ENCODE measurements around the gene PPP1R14D.

DNA sequence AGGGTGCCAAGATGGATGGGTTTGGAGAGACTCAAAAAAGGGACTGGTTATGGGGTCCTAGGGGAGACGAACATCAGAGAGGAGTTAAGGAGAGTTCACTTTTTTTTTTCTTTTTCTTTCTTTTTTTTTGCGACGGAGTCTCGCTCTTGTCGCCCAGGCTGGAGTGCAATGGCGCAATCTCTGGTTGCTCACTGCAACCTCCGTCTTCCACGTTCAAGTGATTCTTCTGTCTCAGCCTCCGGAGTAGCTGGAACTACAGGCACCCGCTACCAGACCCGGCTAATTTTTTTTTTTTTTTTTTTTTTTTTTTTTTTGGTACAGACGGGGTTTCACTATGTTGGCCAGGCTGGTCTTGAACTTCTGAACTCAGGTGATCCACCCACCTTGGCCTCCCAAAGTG lies 16.5 kb upstream of the PPP1R14D start:
- TF ChIP-seq, protein P1, sequence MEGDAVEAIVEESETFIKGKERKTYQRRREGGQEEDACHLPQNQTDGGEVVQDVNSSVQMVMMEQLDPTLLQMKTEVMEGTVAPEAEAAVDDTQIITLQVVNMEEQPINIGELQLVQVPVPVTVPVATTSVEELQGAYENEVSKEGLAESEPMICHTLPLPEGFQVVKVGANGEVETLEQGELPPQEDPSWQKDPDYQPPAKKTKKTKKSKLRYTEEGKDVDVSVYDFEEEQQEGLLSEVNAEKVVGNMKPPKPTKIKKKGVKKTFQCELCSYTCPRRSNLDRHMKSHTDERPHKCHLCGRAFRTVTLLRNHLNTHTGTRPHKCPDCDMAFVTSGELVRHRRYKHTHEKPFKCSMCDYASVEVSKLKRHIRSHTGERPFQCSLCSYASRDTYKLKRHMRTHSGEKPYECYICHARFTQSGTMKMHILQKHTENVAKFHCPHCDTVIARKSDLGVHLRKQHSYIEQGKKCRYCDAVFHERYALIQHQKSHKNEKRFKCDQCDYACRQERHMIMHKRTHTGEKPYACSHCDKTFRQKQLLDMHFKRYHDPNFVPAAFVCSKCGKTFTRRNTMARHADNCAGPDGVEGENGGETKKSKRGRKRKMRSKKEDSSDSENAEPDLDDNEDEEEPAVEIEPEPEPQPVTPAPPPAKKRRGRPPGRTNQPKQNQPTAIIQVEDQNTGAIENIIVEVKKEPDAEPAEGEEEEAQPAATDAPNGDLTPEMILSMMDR (conservative IDR thresholded peaks at IDR 0.05; ENCODE audit: low read length): no peak
- TF ChIP-seq EZH2phosphoT487 (IDR thresholded peaks at IDR 0.05; ENCODE audit: borderline replicate concordance): no peak
